Caco-2 (cell line): ENCODE measurements around the gene USP24. TPM values are rescaled to one million over a fixed set of nuclear protein-coding genes. Genes with fewer than 3 reads are reported as not detected.

Experiments used
- BruUV-seq: library from RNA; stranded (reverse); fragments of 400-500 nt; replicated peaks from 2 replicates; lab custom pipeline; 2021; lab: Mats Ljungman, UMichigan
- CTCF ChIA-PET: fragments of 300-600 bp; sonication (Branson Sonifier 250); formaldehyde crosslinking; loops from one replicate; lab custom pipeline; 2022; ENCODE audit warnings: antibody characterized with exemption; lab: Charles Lee
- POLR2A ChIA-PET: fragments of 300-600 bp; sonication (Branson Sonifier 250); formaldehyde crosslinking; loops from one replicate; lab custom pipeline; 2022; ENCODE audit warnings: antibody characterized with exemption; lab: Charles Lee
- DNase-seq, 2 experiments: peaks; one replicate each; pipeline versions ENCODE4 v3.0.0 to v3.0.0-alpha.2; 2020 to 2022
- H3K27me3 ChIP-seq: replicated peaks from 2 replicates; pipeline ENCODE4 v1.6.0; 2011; ENCODE audit warnings: low read length; ENCODE audit not compliant: control insufficient read depth, insufficient read depth
- H3K36me3 ChIP-seq: 2 replicates; pipeline ENCODE4 v1.5.1; 2011; ENCODE audit warnings: low read length; ENCODE audit not compliant: control insufficient read depth, insufficient read depth
- H3K4me1 ChIP-seq: fragments of 250-450 bp; sonication (Bioruptor Pico); 2 replicates; pipeline ENCODE4 v1.5.1; 2020; ENCODE audit warnings: mild to moderate bottlenecking
- H3K4me3 ChIP-seq: 2 replicates; pipeline ENCODE4 v1.5.1; 2011; ENCODE audit warnings: low read depth, mild to moderate bottlenecking, control low read depth, low read length
- H3K9me3 ChIP-seq: fragments of 250-450 bp; sonication (Bioruptor Pico); 2 replicates; pipeline ENCODE4 v1.5.1; 2020; ENCODE audit warnings: mild to moderate bottlenecking, moderate library complexity
- H3K27ac Mint-ChIP-seq: one replicate; pipeline ENCODE4 v1.8.0; 2022; ENCODE audit warnings: mixed read lengths; ENCODE audit not compliant: unreplicated experiment
- H3K27me3 Mint-ChIP-seq: one replicate; pipeline ENCODE4 v1.8.0; 2022; ENCODE audit warnings: mixed read lengths; ENCODE audit not compliant: insufficient read depth, unreplicated experiment
- H3K36me3 Mint-ChIP-seq: one replicate; pipeline ENCODE4 v1.8.0; 2022; ENCODE audit warnings: mild to moderate bottlenecking, mixed read lengths; ENCODE audit not compliant: insufficient read depth, unreplicated experiment
- H3K4me1 Mint-ChIP-seq: one replicate; pipeline ENCODE4 v1.8.0; 2022; ENCODE audit warnings: low read depth, mixed read lengths; ENCODE audit not compliant: unreplicated experiment
- H3K4me3 Mint-ChIP-seq: one replicate; pipeline ENCODE4 v1.8.0; 2022; ENCODE audit warnings: mild to moderate bottlenecking, moderate library complexity, mixed read lengths; ENCODE audit not compliant: unreplicated experiment
- H3K9me3 Mint-ChIP-seq: one replicate; pipeline ENCODE4 v1.8.0; 2022; ENCODE audit warnings: mixed read lengths; ENCODE audit not compliant: unreplicated experiment
- intact Hi-C: fragments of 100-400 bp; cut with micrococcal nuclease; formaldehyde crosslinking; loops from one replicate; pipeline ENCODE4 v1.10.0; 2022; ENCODE audit not compliant: unreplicated experiment
- total RNA-seq: library from RNA; stranded (reverse); gene quantifications from 2 replicates; pipeline ENCODE4 v1.2.3, GENCODE V29; 2022
- TF ChIP-seq, protein P1 (sequence below), 2 experiments: fragments of 200-600 bp in 1 of 2; IDR thresholded peaks; 1 replicate in 1 of 2; 2 replicates in 1 of 2; pipeline versions ENCODE4 v1.5.1 to v1.8.0; 2011 to 2022; ENCODE audit warnings: antibody characterized with exemption in 1 of 2, control low read depth in 1 of 2, inconsistent platforms in 1 of 2, low read depth in 1 of 2, low read length in 1 of 2, mild to moderate bottlenecking in 1 of 2, moderate library complexity in 1 of 2; ENCODE audit not compliant: insufficient read depth in 1 of 2, severe bottlenecking in 1 of 2, unreplicated experiment in 1 of 2

The USP24 gene
- total RNA-seq, 1 experiment from 2014 or later, result 34.7 TPM

DNA sequence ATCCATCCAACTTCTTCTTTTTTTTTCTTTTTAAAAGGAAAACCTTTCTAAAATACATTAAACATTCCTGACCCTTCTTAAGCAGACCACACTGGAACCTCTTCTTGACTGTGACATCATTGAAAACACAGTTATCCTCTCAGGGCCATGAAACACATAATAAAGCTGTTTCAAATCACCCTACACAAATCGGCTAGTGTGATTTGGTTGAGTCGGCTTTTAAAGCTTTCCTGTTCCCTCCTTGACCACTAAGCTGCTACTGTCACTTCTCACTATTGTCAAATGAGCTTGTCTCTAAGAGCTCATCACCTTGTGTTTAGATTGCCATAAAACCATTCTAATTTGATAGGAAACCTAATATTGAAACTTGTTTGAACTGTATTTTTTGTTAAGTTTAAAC, 5.9 kb downstream of the USP24 start:
- ChIA-PET CTCF (no interaction called here), POLR2A (no interaction called here)
- TF ChIP-seq, protein P1, sequence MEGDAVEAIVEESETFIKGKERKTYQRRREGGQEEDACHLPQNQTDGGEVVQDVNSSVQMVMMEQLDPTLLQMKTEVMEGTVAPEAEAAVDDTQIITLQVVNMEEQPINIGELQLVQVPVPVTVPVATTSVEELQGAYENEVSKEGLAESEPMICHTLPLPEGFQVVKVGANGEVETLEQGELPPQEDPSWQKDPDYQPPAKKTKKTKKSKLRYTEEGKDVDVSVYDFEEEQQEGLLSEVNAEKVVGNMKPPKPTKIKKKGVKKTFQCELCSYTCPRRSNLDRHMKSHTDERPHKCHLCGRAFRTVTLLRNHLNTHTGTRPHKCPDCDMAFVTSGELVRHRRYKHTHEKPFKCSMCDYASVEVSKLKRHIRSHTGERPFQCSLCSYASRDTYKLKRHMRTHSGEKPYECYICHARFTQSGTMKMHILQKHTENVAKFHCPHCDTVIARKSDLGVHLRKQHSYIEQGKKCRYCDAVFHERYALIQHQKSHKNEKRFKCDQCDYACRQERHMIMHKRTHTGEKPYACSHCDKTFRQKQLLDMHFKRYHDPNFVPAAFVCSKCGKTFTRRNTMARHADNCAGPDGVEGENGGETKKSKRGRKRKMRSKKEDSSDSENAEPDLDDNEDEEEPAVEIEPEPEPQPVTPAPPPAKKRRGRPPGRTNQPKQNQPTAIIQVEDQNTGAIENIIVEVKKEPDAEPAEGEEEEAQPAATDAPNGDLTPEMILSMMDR (IDR thresholded peaks at IDR 0.05; ENCODE audit: insufficient read depth in 1 of 2, low read depth in 1 of 2, low read length in 1 of 2, severe bottlenecking in 1 of 2, unreplicated experiment in 1 of 2), result no peak
- Mint-ChIP-seq H3K4me1 (peaks cover 25% of the 10 kb centered on the region), H3K27ac (no peak overlapping the region), H3K36me3 (peaks cover 13% of the 10 kb centered on the region), H3K4me3 (no peak overlapping the region), H3K9me3 (no peaks in the 10 kb centered on the region), H3K27me3 (no peaks in the 10 kb centered on the region)
- Histone ChIP-seq H3K36me3 (no peaks in the 10 kb centered on the region), H3K9me3 (no peaks in the 10 kb centered on the region), H3K4me1 (peaks cover 28% of the 10 kb centered on the region), H3K27me3 (no peaks in the 10 kb centered on the region), H3K4me3 (no peak overlapping the region)
- intact Hi-C loops, result loop anchor here (5.0 kb wide), 1 partner anchor 68 kb away; no protein-coding TSS in a partner anchor
- no TSS peak for BruUV-seq
- no peak for DNase-seq

DNA sequence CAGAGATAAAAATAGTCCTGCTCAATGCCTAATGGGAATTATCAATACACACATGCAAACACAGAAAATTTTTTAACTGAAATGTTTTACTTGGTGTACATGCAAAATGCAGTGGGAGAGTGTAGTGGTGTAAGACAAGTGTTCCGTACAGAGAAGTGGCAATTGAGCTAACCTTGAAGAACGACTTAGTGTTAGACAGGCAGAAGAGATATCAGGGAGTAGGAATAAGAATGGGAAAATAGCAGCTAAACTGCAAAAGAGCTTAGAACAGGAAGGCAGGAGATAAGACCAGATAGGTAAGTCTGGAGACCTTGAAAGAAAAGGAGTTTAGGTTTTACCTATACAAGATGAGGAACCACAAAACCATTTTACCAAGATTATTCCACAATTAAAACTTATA, 9.0 kb downstream of the USP24 start:
- Mint-ChIP-seq H3K27me3 (no peaks in the 10 kb centered on the region), H3K4me1 (peaks cover 1% of the 10 kb centered on the region), H3K4me3 (no peak overlapping the region), H3K36me3 (peaks cover 4% of the 10 kb centered on the region), H3K9me3 (no peaks in the 10 kb centered on the region), H3K27ac (no peak overlapping the region)
- TF ChIP-seq, protein P1 (IDR thresholded peaks at IDR 0.05; ENCODE audit: insufficient read depth in 1 of 2, low read depth in 1 of 2, low read length in 1 of 2, severe bottlenecking in 1 of 2, unreplicated experiment in 1 of 2), result no peak
- CTCF ChIA-PET, result no interaction called here
- Histone ChIP-seq H3K9me3 (no peaks in the 10 kb centered on the region), H3K4me3 (no peak overlapping the region), H3K36me3 (no peaks in the 10 kb centered on the region), H3K4me1 (peaks cover 8% of the 10 kb centered on the region), H3K27me3 (no peaks in the 10 kb centered on the region)
- intact Hi-C loops, result loop anchor here (5.0 kb wide), 1 partner anchor 71 kb away; no protein-coding TSS in a partner anchor
- no TSS peak for BruUV-seq
- POLR2A ChIA-PET, result no interaction called here
- no peak for DNase-seq

DNA sequence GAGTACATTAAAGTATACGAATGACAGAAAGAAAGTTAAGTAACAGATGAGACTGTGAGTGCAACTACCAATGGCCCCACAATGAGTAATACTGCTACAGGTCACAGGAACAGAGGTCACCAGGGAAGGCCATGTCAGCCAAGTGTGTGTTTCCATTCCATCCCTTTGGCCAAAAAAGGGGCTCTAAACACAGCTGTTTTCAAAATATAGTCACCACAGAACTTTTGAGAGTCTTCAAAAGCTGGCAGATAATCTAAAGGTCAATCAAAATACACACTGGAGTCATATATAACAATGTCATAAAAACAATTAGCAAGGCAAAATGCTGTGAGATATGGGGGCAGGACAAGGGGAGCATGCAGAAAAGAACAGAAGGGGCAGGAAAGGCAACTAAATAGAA, 10.2 kb downstream of the USP24 start:
- Histone ChIP-seq H3K9me3 (no peaks in the 10 kb centered on the region), H3K36me3 (no peaks in the 10 kb centered on the region), H3K4me1 (0 out of 2 replicates have a peak, but pooled peaks cover 7% of the 10 kb centered on the region), H3K4me3 (no peak overlapping the region), H3K27me3 (no peaks in the 10 kb centered on the region)
- Mint-ChIP-seq H3K9me3 (peaks cover 2% of the 10 kb centered on the region), H3K4me3 (no peak overlapping the region), H3K27me3 (no peaks in the 10 kb centered on the region), H3K27ac (no peak overlapping the region), H3K36me3 (peaks cover 6% of the 10 kb centered on the region), H3K4me1 (no peaks in the 10 kb centered on the region)
- TF ChIP-seq, protein P1 (IDR thresholded peaks at IDR 0.05; ENCODE audit: insufficient read depth in 1 of 2, low read depth in 1 of 2, low read length in 1 of 2, severe bottlenecking in 1 of 2, unreplicated experiment in 1 of 2), result no peak
- ChIA-PET POLR2A (no interaction called here), CTCF (no interaction called here)
- no TSS peak for BruUV-seq
- intact Hi-C loops, result loop anchor here (5.0 kb wide), 1 partner anchor 72 kb away; no protein-coding TSS in a partner anchor
- no peak for DNase-seq
